Measurements from ENCODE around the gene HEBP1. TPM values are rescaled to one million over a fixed set of nuclear protein-coding genes. Genes with fewer than 3 reads are reported as not detected.

Gene HEBP1
- total and polyA plus RNA-seq, 8 donors = 58.9 to 81.1 (median 66.7) TPM

DNA sequence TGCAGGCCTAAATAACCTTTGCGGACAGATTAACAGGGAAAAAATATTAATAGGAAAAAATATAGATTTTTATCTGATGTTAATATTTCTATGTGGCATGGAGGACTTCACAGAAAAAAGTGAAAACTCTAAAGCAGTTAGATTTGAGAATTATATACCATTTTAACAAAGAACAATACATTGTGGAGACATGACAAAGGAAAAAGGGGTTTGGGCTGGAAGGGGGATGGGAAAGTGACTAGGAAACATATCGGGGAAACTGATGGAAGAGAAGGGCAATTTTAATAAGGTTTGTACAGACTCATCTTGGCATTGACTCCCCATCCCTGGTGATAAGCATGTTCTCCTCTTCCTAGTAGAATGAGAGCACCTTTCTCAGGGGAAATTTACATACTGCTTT is 27.0 kb downstream of the HEBP1 start:
- Histone ChIP-seq H3K36me3 (peaks cover 0 to 57% of the 10 kb centered on the region in 2 donors), H3K4me1 (peaks cover 5 to 15% of the 10 kb centered on the region in 2 donors), H3K9me3 (peaks cover 0 to 13% of the 10 kb centered on the region in 2 donors), H3K27me3 (no peaks in the 10 kb centered on the region), H3K4me3 (no peak overlapping the region), H3K27ac (no peak overlapping the region)
- TF ChIP-seq, protein P1, sequence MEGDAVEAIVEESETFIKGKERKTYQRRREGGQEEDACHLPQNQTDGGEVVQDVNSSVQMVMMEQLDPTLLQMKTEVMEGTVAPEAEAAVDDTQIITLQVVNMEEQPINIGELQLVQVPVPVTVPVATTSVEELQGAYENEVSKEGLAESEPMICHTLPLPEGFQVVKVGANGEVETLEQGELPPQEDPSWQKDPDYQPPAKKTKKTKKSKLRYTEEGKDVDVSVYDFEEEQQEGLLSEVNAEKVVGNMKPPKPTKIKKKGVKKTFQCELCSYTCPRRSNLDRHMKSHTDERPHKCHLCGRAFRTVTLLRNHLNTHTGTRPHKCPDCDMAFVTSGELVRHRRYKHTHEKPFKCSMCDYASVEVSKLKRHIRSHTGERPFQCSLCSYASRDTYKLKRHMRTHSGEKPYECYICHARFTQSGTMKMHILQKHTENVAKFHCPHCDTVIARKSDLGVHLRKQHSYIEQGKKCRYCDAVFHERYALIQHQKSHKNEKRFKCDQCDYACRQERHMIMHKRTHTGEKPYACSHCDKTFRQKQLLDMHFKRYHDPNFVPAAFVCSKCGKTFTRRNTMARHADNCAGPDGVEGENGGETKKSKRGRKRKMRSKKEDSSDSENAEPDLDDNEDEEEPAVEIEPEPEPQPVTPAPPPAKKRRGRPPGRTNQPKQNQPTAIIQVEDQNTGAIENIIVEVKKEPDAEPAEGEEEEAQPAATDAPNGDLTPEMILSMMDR (IDR thresholded peaks at IDR 0.05) = no peak
- DNase-seq (no peak), ATAC-seq (no peak)
- intact Hi-C loops (cut with DNase I) = no loop called here

- Histone ChIP-seq H3K27ac (no peak overlapping the region), H3K27me3 (no peaks in the 10 kb centered on the region), H3K9me3 (no peaks in the 10 kb centered on the region), H3K4me1 (no peaks in the 10 kb centered on the region), H3K4me3 (no peak overlapping the region), H3K36me3 (peaks cover 0 to 2% of the 10 kb centered on the region in 2 donors)
- no peak for ATAC-seq
- no peak for DNase-seq
- intact Hi-C loops (cut with DNase I) = no loop called here
- TF ChIP-seq, protein P1 (IDR thresholded peaks at IDR 0.05) = no peak
Measured at GRCh38 chr12:12965836-12966235, 34.2 kb downstream of the HEBP1 start.

DNA sequence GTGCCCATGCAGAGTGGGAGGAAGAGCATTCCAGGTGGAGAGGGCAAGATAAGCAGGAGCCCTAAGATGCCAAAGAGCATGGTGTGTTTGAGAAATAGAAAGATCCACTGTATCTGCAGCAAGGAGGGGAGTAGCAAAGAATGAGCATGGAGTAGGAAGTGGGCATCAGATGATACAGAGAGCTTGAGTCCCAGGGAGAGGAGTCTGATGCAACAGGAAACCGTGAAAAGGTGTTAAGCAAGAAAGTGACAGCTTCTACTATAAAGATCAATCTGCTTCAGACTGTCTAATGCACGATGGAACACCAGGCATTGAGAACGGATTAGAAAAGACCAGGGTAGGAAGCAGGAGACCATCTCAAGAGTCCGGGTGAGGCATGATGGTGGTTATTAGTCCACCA is 35.8 kb downstream of the HEBP1 start:
- ATAC-seq = no peak
- Histone ChIP-seq H3K27me3 (no peaks in the 10 kb centered on the region), H3K27ac (no peak overlapping the region), H3K4me1 (no peaks in the 10 kb centered on the region), H3K9me3 (no peaks in the 10 kb centered on the region), H3K36me3 (no peaks in the 10 kb centered on the region), H3K4me3 (no peak overlapping the region)
- TF ChIP-seq, protein P1 (IDR thresholded peaks at IDR 0.05) = no peak
- intact Hi-C loops (cut with DNase I) = no loop called here
- no peak for DNase-seq

- no peaks in the 10 kb centered on the region for H3K27me3 ChIP-seq
- intact Hi-C loops (cut with DNase I) = no loop called here
- no peak overlapping the region for H3K4me3 ChIP-seq
- no peaks in the 10 kb centered on the region for H3K4me1 ChIP-seq
- H3K36me3 ChIP-seq = no peaks in the 10 kb centered on the region
- no peaks in the 10 kb centered on the region for H3K9me3 ChIP-seq
- ATAC-seq (no peak), DNase-seq (no peak)
- no peak overlapping the region for H3K27ac ChIP-seq
- TF ChIP-seq, protein P1 (IDR thresholded peaks at IDR 0.05) = no peak
Measured at GRCh38 chr12:12960639-12961209, 39.3 kb downstream of the HEBP1 start.

GRCh38 chr12:12958886-12959285 is 41.2 kb downstream of the HEBP1 start:
- TF ChIP-seq, protein P1 (IDR thresholded peaks at IDR 0.05) = no peak
- H3K27me3 ChIP-seq = no peaks in the 10 kb centered on the region
- intact Hi-C loops (cut with DNase I) = no loop called here
- no peak for DNase-seq
- H3K27ac ChIP-seq = no peak overlapping the region
- ATAC-seq = no peak
- H3K9me3 ChIP-seq = no peaks in the 10 kb centered on the region
- no peaks in the 10 kb centered on the region for H3K36me3 ChIP-seq
- H3K4me1 ChIP-seq = no peaks in the 10 kb centered on the region
- no peak overlapping the region for H3K4me3 ChIP-seq

Data from left lung (tissue), 10 donors.